ENCODE data around the gene NPR2.

The NPR2 gene

GRCh38 chr9:35757226-35757891 lies 34.0 kb upstream of the NPR2 start:
- H3K27me3 Mint-ChIP-seq: no peaks in the 10 kb centered on the region

GRCh38 chr9:35757892-35758275 lies 33.5 kb upstream of the NPR2 start:
- no peak for DNase-seq

More at GRCh38 chr9:35757226-35757891, 34.0 kb upstream of the NPR2 start:
- Mint-ChIP-seq H3K9me3 (no peaks in the 10 kb centered on the region), H3K4me1 (peaks cover 38% of the 10 kb centered on the region), H3K27ac (peak overlapping the region; percentile 93 to 98), H3K4me3 (peak overlapping the region; percentile 89 to 97)
- DNase-seq (peak; percentile 31 to 37), ATAC-seq (peak; percentile 54)

DNA sequence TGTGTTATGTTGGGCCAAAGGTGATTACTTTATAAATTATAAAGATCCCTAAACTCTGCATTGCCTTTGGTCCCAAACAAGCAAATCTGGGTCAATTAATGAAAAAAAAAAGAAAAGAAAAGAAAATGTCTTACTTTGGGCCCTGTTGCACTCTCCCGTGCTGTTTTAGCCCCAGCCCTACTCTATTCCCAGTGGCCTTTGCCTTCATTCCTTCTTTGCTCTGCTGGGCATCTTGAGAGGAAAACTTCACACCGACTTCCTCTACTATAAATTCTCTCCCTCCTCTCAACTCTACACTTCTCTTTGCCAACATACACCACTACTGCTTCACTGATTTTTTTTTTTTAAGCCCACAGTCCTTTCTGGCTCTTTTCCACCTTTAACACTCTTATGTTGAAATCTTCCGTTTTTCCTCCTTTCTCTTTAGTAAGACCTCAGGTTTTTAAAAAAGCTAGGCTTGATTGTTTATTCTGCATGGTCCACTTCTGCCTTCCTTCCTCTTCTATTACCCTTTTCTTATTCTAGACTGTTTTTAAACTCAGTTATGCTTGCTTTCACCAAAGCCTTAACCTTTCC lies 32.8 kb upstream of the NPR2 start:
- no peaks in the 10 kb centered on the region for H3K27me3 Mint-ChIP-seq
- H3K4me3 Mint-ChIP-seq: peak overlapping the region; percentile 15 to 65
- DNase-seq (no peak), ATAC-seq (no peak)
- H3K4me1 Mint-ChIP-seq: peaks cover 38% of the 10 kb centered on the region
- H3K9me3 Mint-ChIP-seq: no peaks in the 10 kb centered on the region
- peak overlapping the region in 1 of 2 donors; percentile 53 for H3K27ac Mint-ChIP-seq

More at GRCh38 chr9:35757892-35758275, 33.5 kb upstream of the NPR2 start:
- H3K27me3 Mint-ChIP-seq: no peaks in the 10 kb centered on the region
- peak overlapping the region; percentile 63 to 97 for H3K4me3 Mint-ChIP-seq
- peaks cover 38% of the 10 kb centered on the region for H3K4me1 Mint-ChIP-seq
- ATAC-seq: no peak
- no peaks in the 10 kb centered on the region for H3K9me3 Mint-ChIP-seq
- H3K27ac Mint-ChIP-seq: no peak overlapping the region

DNA sequence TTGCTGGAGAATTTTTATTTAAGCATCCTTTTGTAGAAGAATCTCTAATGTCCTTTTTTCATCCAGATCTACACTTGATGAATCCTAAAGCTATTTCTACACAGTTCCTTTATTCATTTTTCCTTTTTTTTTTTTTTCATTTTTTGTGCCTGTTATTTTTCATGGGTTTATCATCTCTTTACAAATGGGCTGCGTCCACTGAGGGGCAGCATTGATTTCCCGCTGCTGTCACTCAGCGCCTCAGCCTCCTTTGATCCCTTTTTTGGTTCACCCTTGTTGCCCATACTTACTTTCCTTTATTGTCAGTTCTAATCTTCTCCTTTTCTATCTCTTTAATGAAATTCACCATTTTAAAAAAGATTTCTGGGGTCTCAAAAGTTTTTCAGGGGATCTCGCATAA lies 31.6 kb upstream of the NPR2 start:
- DNase-seq (no peak), ATAC-seq (no peak)
- Mint-ChIP-seq H3K27me3 (no peaks in the 10 kb centered on the region), H3K9me3 (no peaks in the 10 kb centered on the region), H3K4me1 (peaks cover 38% of the 10 kb centered on the region), H3K4me3 (no peak overlapping the region), H3K27ac (peak overlapping the region in 1 of 2 donors; percentile 56)

- no peaks in the 10 kb centered on the region for H3K9me3 Mint-ChIP-seq
- H3K4me1 Mint-ChIP-seq: peaks cover 38% of the 10 kb centered on the region
- H3K4me3 Mint-ChIP-seq: no peak overlapping the region
- DNase-seq (no peak), ATAC-seq (no peak)
- H3K27ac Mint-ChIP-seq: no peak overlapping the region
- H3K27me3 Mint-ChIP-seq: no peaks in the 10 kb centered on the region
These were observed 30.7 kb upstream of the NPR2 start for GRCh38 chr9:35760651-35761050.

DNA sequence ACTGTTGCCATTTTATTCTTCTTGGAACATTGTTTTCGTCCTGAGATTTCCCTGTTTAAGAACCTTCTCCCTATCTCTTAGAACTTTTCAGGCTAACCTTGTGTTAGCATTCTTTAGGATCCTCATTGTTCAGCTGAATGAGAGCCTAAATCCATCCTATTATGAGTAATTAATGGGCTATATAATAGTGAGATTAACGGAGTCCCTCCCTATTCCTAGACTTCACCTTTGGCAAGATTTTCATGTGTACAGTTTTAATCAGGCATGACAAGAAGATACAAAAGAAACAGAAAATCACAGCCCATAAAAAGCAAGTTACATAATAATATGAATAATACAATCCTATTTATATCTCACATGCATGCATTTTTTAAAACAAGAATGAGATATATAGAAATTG lies 28.2 kb upstream of the NPR2 start:
- H3K27ac Mint-ChIP-seq: no peak overlapping the region
- H3K4me3 Mint-ChIP-seq: no peak overlapping the region
- H3K9me3 Mint-ChIP-seq: no peaks in the 10 kb centered on the region
- DNase-seq (no peak), ATAC-seq (no peak)
- H3K4me1 Mint-ChIP-seq: peaks cover 17% of the 10 kb centered on the region
- no peaks in the 10 kb centered on the region for H3K27me3 Mint-ChIP-seq

- DNase-seq (no peak), ATAC-seq (no peak)
- Mint-ChIP-seq H3K27ac (no peak overlapping the region), H3K4me1 (peaks cover 11% of the 10 kb centered on the region), H3K9me3 (no peaks in the 10 kb centered on the region), H3K4me3 (no peak overlapping the region), H3K27me3 (no peaks in the 10 kb centered on the region)
These were observed 27.6 kb upstream of the NPR2 start for GRCh38 chr9:35763803-35764202.

DNA sequence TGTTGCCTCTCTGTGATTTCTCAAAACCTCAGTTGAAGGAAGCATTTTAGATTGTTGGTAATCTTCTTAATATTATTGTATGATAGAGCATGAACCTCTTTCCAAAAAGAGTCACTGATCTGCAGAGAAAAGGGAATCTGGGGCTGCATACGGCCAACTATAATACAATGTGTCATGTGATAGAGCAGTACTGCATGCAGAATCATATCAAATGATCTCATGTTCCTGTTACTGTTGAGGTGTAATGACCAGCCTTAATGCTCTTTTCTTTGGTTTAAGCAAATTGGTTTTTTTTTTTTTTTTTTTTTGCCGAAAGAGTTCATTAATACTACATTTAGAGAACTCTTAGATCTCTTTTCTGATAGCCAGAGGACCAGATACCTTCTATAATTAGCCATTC lies 24.4 kb upstream of the NPR2 start:
- no peak overlapping the region for H3K4me3 Mint-ChIP-seq
- no peaks in the 10 kb centered on the region for H3K4me1 Mint-ChIP-seq
- no peak overlapping the region for H3K27ac Mint-ChIP-seq
- no peak for ATAC-seq
- no peaks in the 10 kb centered on the region for H3K9me3 Mint-ChIP-seq
- no peak for DNase-seq
- H3K27me3 Mint-ChIP-seq: no peaks in the 10 kb centered on the region

DNA sequence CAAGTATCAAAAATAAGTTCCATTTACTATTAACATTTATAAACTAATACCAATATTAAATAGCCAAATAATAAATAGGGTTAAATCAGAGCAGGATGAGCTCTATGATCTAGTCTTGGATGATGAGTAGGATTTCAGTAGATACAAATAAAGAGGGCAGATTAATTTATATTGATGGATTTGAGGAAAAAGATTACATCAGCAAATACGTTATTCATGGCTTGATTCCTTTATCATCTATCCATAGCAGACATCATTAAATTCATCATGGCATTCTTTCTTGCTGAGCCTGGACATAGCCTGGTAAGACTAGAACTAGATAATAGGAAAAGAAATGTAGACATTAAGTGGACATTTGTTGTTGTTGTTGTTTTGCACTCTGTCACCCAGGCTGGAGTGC lies 23.9 kb upstream of the NPR2 start:
- H3K27ac Mint-ChIP-seq: no peak overlapping the region
- H3K9me3 Mint-ChIP-seq: no peaks in the 10 kb centered on the region
- no peaks in the 10 kb centered on the region for H3K27me3 Mint-ChIP-seq
- no peak for ATAC-seq
- DNase-seq: no peak
- no peak overlapping the region for H3K4me3 Mint-ChIP-seq
- no peaks in the 10 kb centered on the region for H3K4me1 Mint-ChIP-seq

- no peak overlapping the region for H3K4me3 Mint-ChIP-seq
- no peaks in the 10 kb centered on the region for H3K4me1 Mint-ChIP-seq
- ATAC-seq (no peak), DNase-seq (no peak)
- no peak overlapping the region for H3K27ac Mint-ChIP-seq
- no peaks in the 10 kb centered on the region for H3K27me3 Mint-ChIP-seq
- H3K9me3 Mint-ChIP-seq: no peaks in the 10 kb centered on the region
These were observed 21.6 kb upstream of the NPR2 start for GRCh38 chr9:35769763-35770162.

DNA sequence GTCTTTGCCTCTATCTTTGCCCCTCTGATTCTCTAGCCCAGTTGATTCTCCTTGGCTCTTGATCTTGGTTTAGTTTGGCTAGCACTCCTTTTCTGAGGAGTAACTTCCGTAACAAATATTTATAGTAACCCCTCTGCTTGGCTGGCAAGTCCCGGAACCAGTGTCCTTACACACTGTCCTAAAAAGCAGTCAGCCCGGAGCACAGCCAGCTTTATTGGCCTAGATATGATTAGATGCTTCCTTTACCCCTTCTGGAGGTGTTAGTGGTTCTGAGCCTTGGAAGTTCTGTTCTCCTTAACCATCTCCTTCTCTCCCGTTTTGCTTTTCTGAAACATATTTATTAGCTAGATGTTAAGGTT lies 20.3 kb upstream of the NPR2 start:
- H3K9me3 Mint-ChIP-seq: no peaks in the 10 kb centered on the region
- H3K4me3 Mint-ChIP-seq: no peak overlapping the region
- DNase-seq (no peak), ATAC-seq (no peak)
- no peaks in the 10 kb centered on the region for H3K4me1 Mint-ChIP-seq
- no peaks in the 10 kb centered on the region for H3K27me3 Mint-ChIP-seq
- no peak overlapping the region for H3K27ac Mint-ChIP-seq

DNA sequence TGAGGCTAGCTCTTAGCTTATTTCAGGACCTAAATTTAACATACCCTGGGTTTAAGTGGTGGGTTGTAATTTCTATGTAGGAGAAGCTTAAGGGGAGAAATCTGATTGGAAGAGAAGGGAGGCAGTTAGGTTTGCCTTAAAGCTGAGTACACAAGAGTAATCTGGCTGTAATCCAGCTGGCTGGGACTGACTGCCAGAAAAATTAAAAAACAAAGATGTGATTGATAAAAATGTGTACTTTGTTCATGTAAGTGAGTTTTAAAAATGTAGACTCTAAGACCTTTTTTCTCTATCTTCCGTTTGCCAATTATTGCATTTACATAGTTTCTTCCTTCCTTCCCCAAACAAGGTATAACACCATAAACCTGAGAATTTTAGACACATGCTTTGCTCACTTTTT lies 19.9 kb upstream of the NPR2 start:
- no peak overlapping the region for H3K27ac Mint-ChIP-seq
- ATAC-seq (no peak), DNase-seq (no peak)
- H3K27me3 Mint-ChIP-seq: no peaks in the 10 kb centered on the region
- no peaks in the 10 kb centered on the region for H3K4me1 Mint-ChIP-seq
- H3K9me3 Mint-ChIP-seq: no peaks in the 10 kb centered on the region
- H3K4me3 Mint-ChIP-seq: no peak overlapping the region

DNA sequence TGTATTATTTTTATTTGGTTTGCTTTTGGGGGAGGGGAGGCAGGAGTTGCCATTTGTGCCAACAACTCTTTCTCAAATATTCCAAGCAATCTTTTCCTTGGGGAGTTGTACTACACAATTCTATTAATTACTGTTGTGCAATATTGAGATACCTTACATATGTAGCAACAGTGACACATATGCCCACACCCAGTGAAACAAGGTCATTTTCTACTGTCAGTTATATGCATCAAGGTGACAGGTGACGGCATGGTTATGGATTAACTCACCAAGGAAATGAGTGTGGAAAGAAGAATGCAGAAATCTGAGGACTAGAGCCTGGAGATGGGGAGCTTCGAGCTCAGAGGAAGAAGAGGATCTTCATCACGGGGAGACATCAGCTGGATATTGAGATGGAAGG lies 19.4 kb upstream of the NPR2 start:
- no peak for DNase-seq
- no peaks in the 10 kb centered on the region for H3K27me3 Mint-ChIP-seq
- ATAC-seq: no peak

GRCh38 chr9:35774907-35775635 lies 16.3 kb upstream of the NPR2 start:
- ATAC-seq: no peak
- H3K4me3 Mint-ChIP-seq: no peak overlapping the region
- no peaks in the 10 kb centered on the region for H3K9me3 Mint-ChIP-seq
- no peaks in the 10 kb centered on the region for H3K4me1 Mint-ChIP-seq
- no peak overlapping the region for H3K27ac Mint-ChIP-seq
- no peaks in the 10 kb centered on the region for H3K27me3 Mint-ChIP-seq
- DNase-seq: no peak

More for the DNA sequence above, 19.4 kb upstream of the NPR2 start:
- Mint-ChIP-seq H3K27ac (no peak overlapping the region), H3K4me3 (no peak overlapping the region), H3K4me1 (no peaks in the 10 kb centered on the region), H3K9me3 (no peaks in the 10 kb centered on the region)

GRCh38 chr9:35776018-35776417 lies 15.4 kb upstream of the NPR2 start:
- no peak for ATAC-seq
- H3K9me3 Mint-ChIP-seq: no peaks in the 10 kb centered on the region
- no peak overlapping the region for H3K4me3 Mint-ChIP-seq
- DNase-seq: no peak
- no peaks in the 10 kb centered on the region for H3K4me1 Mint-ChIP-seq
- no peak overlapping the region for H3K27ac Mint-ChIP-seq
- no peaks in the 10 kb centered on the region for H3K27me3 Mint-ChIP-seq

GRCh38 chr9:35778496-35778895 lies 12.9 kb upstream of the NPR2 start:
- Mint-ChIP-seq H3K4me3 (no peak overlapping the region), H3K9me3 (no peaks in the 10 kb centered on the region), H3K27me3 (no peaks in the 10 kb centered on the region), H3K4me1 (no peaks in the 10 kb centered on the region), H3K27ac (no peak overlapping the region)
- DNase-seq (no peak), ATAC-seq (no peak)
